Measurements from ENCODE around the gene GTPBP1.

- TF ChIP-seq HNF4A (CRISPR knock-in tag; IDR thresholded peaks at IDR 0.05) (no peak), POLR2A (IDR thresholded peaks at IDR 0.05; ENCODE audit: insufficient read depth in 1 of 2, low read depth in 2 of 2, low read length in 2 of 2) (no peak), MTF1 (CRISPR knock-in tag; IDR thresholded peaks at IDR 0.05) (no peak)
Observed at GRCh38 chr22:38777087-38777671, 71.4 kb downstream of the GTPBP1 start.
